Heart left ventricle (tissue), 13 donors: ENCODE results near the gene GZF1.

Experiments used
- CTCF ChIP-seq, 12 donors: fragments of 200-600 bp; sonication (generic) in 4 of 12; IDR thresholded peaks; one replicate each; pipeline versions ENCODE4 v1.5.0 to v1.8.0; 2018 to 2022; ENCODE audit warnings: antibody characterized with exemption in 12 of 12, mild to moderate bottlenecking in 5 of 12
- POLR2A ChIP-seq, 2 donors: fragments of 450-650 bp; IDR thresholded peaks; one replicate each; pipeline ENCODE4 v1.6.1; 2017; ENCODE audit warnings: antibody characterized with exemption in 2 of 2, mild to moderate bottlenecking in 2 of 2, moderate library complexity in 2 of 2
- donor health status: ischemic (EF 13 %, LVEDD 7.1; RV severe dilation, severe dysfunction).
- donor health status: DM: no; HTN: yes; CAD: no.
- donor health status: DM: no; HTN: no; CAD: no.
- donor health status: ischemic (EF 25% LVEDD 6.9; RV normal size, moderate dysfunction).
- donor health status: ischemic (EF 25% LVEDD 5.7; RV mildly dilated, moderate dysfunction).
- donor health status: ischemic (EF 35%, LVEDD 5.7; RV mildly dilated, moderate dysfunction).
- donor health status: nonischemic (EF 11% LVEDD 7.7; RV severe dilation, severe dysfunction).
- donor health status: DM: yes; HTN: yes; CAD: no.
- donor health status: PGD.
- donor health status: ischemic (EF 29% LVEDD 5.4; RV normal size, mild dysfunction).
- donor health status: nonischemic (EF 23%, LVEDD 6.1; RV moderate dilation, normal function).

- TF ChIP-seq CTCF (IDR thresholded peaks at IDR 0.05): no peak
- no peak for TF ChIP-seq POLR2A (IDR thresholded peaks at IDR 0.05)
Observed at GRCh38 chr20:23367770-23368169, 5.8 kb downstream of the GZF1 start.
